HG02970 (cell line): ENCODE measurements around the gene LRIG2.
"Not testable (repeated sequence)": the region's sequence is repeated elsewhere in the genome, so short reads cannot be mapped to it uniquely, and the experiment has no call there.

ENCODE experiments used
- ATAC-seq: cut with Tn5 transposase; IDR thresholded peaks from one replicate; pipeline ENCODE4 v1.9.1; 2021; ENCODE audit warnings: mild to moderate bottlenecking, moderate library complexity, moderate number of reproducible peaks; ENCODE audit not compliant: unreplicated experiment, low FRiP score

LRIG2 gene

GRCh38 chr1:113072757-113073478, at the start of gene LRIG2:
Gene LRIG2, plus strand, starts transcription at chr1:113073198. Its CDS starts 209 bp downstream, at chr1:113073407.
- ATAC-seq, result peak; percentile 96

- not testable (repeated sequence) for ATAC-seq
Measured at GRCh38 chr1:113023316-113023715, 49.7 kb upstream of the LRIG2 start.

- no peak for ATAC-seq
Measured at GRCh38 chr1:113027007-113027406, 46.0 kb upstream of the LRIG2 start.

GRCh38 chr1:113027449-113027848, 45.5 kb upstream of the LRIG2 start:
- no peak for ATAC-seq

- no peak for ATAC-seq
Measured at GRCh38 chr1:113029822-113030221, 43.2 kb upstream of the LRIG2 start.

- ATAC-seq, result no peak
Measured at GRCh38 chr1:113031171-113031933, 41.6 kb upstream of the LRIG2 start.

GRCh38 chr1:113035086-113035485, 37.9 kb upstream of the LRIG2 start:
- no peak for ATAC-seq

- ATAC-seq, result no peak
Measured at GRCh38 chr1:113036639-113037321, 36.2 kb upstream of the LRIG2 start.

- no peak for ATAC-seq
Measured at GRCh38 chr1:113040041-113040440, 33.0 kb upstream of the LRIG2 start.

GRCh38 chr1:113040718-113041412, 32.1 kb upstream of the LRIG2 start:
- ATAC-seq, result no peak

- no peak for ATAC-seq
Measured at GRCh38 chr1:113041569-113042284, 31.3 kb upstream of the LRIG2 start.

GRCh38 chr1:113042285-113043143, 30.5 kb upstream of the LRIG2 start:
- no peak for ATAC-seq

- not testable (repeated sequence) for ATAC-seq
Measured at GRCh38 chr1:113043144-113043488, 29.9 kb upstream of the LRIG2 start.

GRCh38 chr1:113046569-113046968, 26.4 kb upstream of the LRIG2 start:
- ATAC-seq, result no peak

GRCh38 chr1:113048064-113048463, 24.9 kb upstream of the LRIG2 start:
- no peak for ATAC-seq

- ATAC-seq, result no peak
Measured at GRCh38 chr1:113053344-113054126, 19.5 kb upstream of the LRIG2 start.

- no peak for ATAC-seq
Measured at GRCh38 chr1:113055570-113055969, 17.4 kb upstream of the LRIG2 start.

GRCh38 chr1:113057006-113057405, 16.0 kb upstream of the LRIG2 start:
- ATAC-seq, result no peak
